Neural cell (in vitro differentiated cells): Measurements from ENCODE around the gene RBM6. TPM values are rescaled to one million over a fixed set of nuclear protein-coding genes. Genes with fewer than 3 reads are reported as not detected.

Experiments used
- H2AFZ ChIP-seq: fragments of 200-600, 300-800 bp; sonication (generic), shearing (Covaris generic); 2 replicates; pipeline ENCODE4 v1.6.0; 2014; ENCODE audit warnings: low read depth, mild to moderate bottlenecking, antibody characterized with exemption, low read length, moderate library complexity
- H3F3A ChIP-seq: fragments of 200-600 bp; shearing (Covaris generic); 2 replicates; pipeline ENCODE4 v1.6.1; 2016; ENCODE audit warnings: mild to moderate bottlenecking, moderate library complexity, mixed read lengths, antibody characterized with exemption, low read length; ENCODE audit not compliant: insufficient read depth, poor library complexity, severe bottlenecking
- H3K27ac ChIP-seq: fragments of 200-600, 300-800 bp; sonication (generic), shearing (Covaris generic); 2 replicates; pipeline ENCODE4 v1.5.1; 2014; ENCODE audit warnings: mild to moderate bottlenecking, low read length, moderate library complexity
- H3K27me3 ChIP-seq: fragments of 300-800, 200-600 bp; sonication (generic), shearing (Covaris generic); 2 replicates; pipeline ENCODE4 v1.6.0; 2014; ENCODE audit warnings: mild to moderate bottlenecking, low read depth, low read length, moderate library complexity; ENCODE audit not compliant: insufficient read depth
- H3K36me3 ChIP-seq: fragments of 300-800, 200-600 bp; sonication (generic), shearing (Covaris generic); 2 replicates; pipeline ENCODE4 v1.5.1; 2014; ENCODE audit warnings: mild to moderate bottlenecking, antibody characterized with exemption, low read length, moderate library complexity; ENCODE audit not compliant: insufficient read depth
- H3K4me2 ChIP-seq: fragments of 300-800, 200-600 bp; sonication (generic), shearing (Covaris generic); 2 replicates; pipeline ENCODE4 v1.6.0; 2014; ENCODE audit warnings: mild to moderate bottlenecking, low read length
- H3K4me3 ChIP-seq: fragments of 300-800, 200-600 bp; sonication (generic), shearing (Covaris generic); 2 replicates; pipeline ENCODE4 v1.5.1; 2014; ENCODE audit warnings: mild to moderate bottlenecking, low read length, moderate library complexity
- H3K79me2 ChIP-seq: fragments of 200-600 bp; shearing (Covaris generic); replicated peaks from 2 replicates; pipeline ENCODE4 v1.6.0; 2014; ENCODE audit warnings: mild to moderate bottlenecking, low read length, moderate library complexity; ENCODE audit not compliant: insufficient read depth
- H3K9ac ChIP-seq: fragments of 300-800, 200-600 bp; sonication (generic), shearing (Covaris generic); 2 replicates; pipeline ENCODE4 v1.6.1; 2016; ENCODE audit warnings: mild to moderate bottlenecking, low read length, mixed read lengths
- H3K9me2 ChIP-seq: fragments of 200-600 bp; shearing (Covaris generic); 2 replicates; pipeline ENCODE4 v1.6.1; 2016; ENCODE audit warnings: mild to moderate bottlenecking, low read length, mixed read lengths; ENCODE audit not compliant: insufficient read depth
- H3K9me3 ChIP-seq: fragments of 200-600, 300-800 bp; sonication (generic), shearing (Covaris generic); 2 replicates; pipeline ENCODE4 v1.6.1; 2016; ENCODE audit warnings: mild to moderate bottlenecking, mixed run types, low read length, moderate library complexity, mixed read lengths
- H4K20me1 ChIP-seq: fragments of 200-600 bp; shearing (Covaris generic); 2 replicates; pipeline ENCODE4 v1.6.1; 2016; ENCODE audit warnings: mild to moderate bottlenecking, mixed run types; ENCODE audit not compliant: insufficient read depth
- CTCF ChIP-seq: fragments of 450-650 bp; IDR thresholded peaks from 2 replicates; pipeline ENCODE4 v1.5.1; 2014; ENCODE audit warnings: antibody characterized with exemption, mild to moderate bottlenecking, moderate library complexity; ENCODE audit not compliant: poor library complexity, severe bottlenecking
- EP300 ChIP-seq: fragments of 450-650 bp; conservative IDR thresholded peaks from 2 replicates; pipeline ENCODE4 v1.6.1; 2014; ENCODE audit warnings: antibody characterized with exemption, mild to moderate bottlenecking, moderate library complexity; ENCODE audit not compliant: poor library complexity, severe bottlenecking
- REST ChIP-seq: IDR thresholded peaks from 2 replicates; pipeline ENCODE4 v1.6.1; 2012; ENCODE audit warnings: borderline replicate concordance
- polyA plus RNA-seq: library from polyadenylated mRNA; depleted of rRNA; stranded (reverse); fragments of >200 nt; gene quantifications from 2 replicates; pipeline ENCODE4 v1.2.3, GENCODE V29; 2014

Gene RBM6
- polyA plus RNA-seq, 1 donor from 2014 or later = 177 TPM

GRCh38 chr3:50126287-50127211 is 186.6 kb downstream of the RBM6 start:
- Histone ChIP-seq H3K9me2 (no peaks in the 10 kb centered on the region), H3K4me3 (no peak overlapping the region), H4K20me1 (no peaks in the 10 kb centered on the region), H3K9me3 (no peaks in the 10 kb centered on the region), H3K27ac (no peak overlapping the region), H3F3A (no peaks in the 10 kb centered on the region), H3K36me3 (no peaks in the 10 kb centered on the region), H2AFZ (no peak overlapping the region), H3K27me3 (no peaks in the 10 kb centered on the region), H3K9ac (no peak overlapping the region), H3K79me2 (no peaks in the 10 kb centered on the region), H3K4me2 (no peak overlapping the region)
- TF ChIP-seq REST (no peak), CTCF (no peak), EP300 (no peak)

Other genes starting within 250 kb of the RBM6 start
- 4.0 and 8.0 TPM in 2 replicates for gene AMIGO3, start 220.5 kb upstream of the RBM6 start, polyA plus RNA-seq
- gene GMPPB, start 216.2 kb upstream of the RBM6 start, polyA plus RNA-seq = 20.0 and 20.8 TPM in 2 replicates
- 52.7 and 62.7 TPM in 2 replicates for gene IP6K1, start 153.6 kb upstream of the RBM6 start, polyA plus RNA-seq
- not detected in 2 replicates for gene CDHR4, start 140.3 kb upstream of the RBM6 start, polyA plus RNA-seq
- 1.4 and 1.7 TPM in 2 replicates for gene INKA1, start 136.9 kb upstream of the RBM6 start, polyA plus RNA-seq
- 2.9 and 4.0 TPM in 2 replicates for gene UBA7, start 126.2 kb upstream of the RBM6 start, polyA plus RNA-seq
- 7.5 and 7.6 TPM in 2 replicates for gene TRAIP, start 83.6 kb upstream of the RBM6 start, polyA plus RNA-seq
- 293 and 316 TPM in 2 replicates for gene CAMKV, start 70.2 kb upstream of the RBM6 start, polyA plus RNA-seq
- 2.0 and 4.2 TPM in 2 replicates for gene MST1R, start 36.3 kb upstream of the RBM6 start, polyA plus RNA-seq
- 35.4 and 41.3 TPM in 2 replicates for gene MON1A, start 10.3 kb upstream of the RBM6 start, polyA plus RNA-seq
- gene RBM5, start 148.8 kb downstream of the RBM6 start, polyA plus RNA-seq = 632 and 695 TPM in 2 replicates
- 17.0 and 20.4 TPM in 2 replicates for gene SEMA3F, start 215.2 kb downstream of the RBM6 start, polyA plus RNA-seq